Activated CD4-positive, alpha-beta T cell treated with anti-CD3 and anti-CD28 coated beads, Interleukin-2, amount 50 U/mL, for 24 hours (primary cell): ENCODE data around the gene MAST4.

Experiments
- DNase-seq, 2 donors: peaks; one replicate each; pipeline ENCODE4 v3.0.0-alpha.2; 2020; ENCODE audit warnings: low read depth in 1 of 2, low spot score in 1 of 2

MAST4 gene

GRCh38 chr5:66896171-66896570 lies 300.0 kb downstream of the MAST4 start:
- no peak for DNase-seq

DNA sequence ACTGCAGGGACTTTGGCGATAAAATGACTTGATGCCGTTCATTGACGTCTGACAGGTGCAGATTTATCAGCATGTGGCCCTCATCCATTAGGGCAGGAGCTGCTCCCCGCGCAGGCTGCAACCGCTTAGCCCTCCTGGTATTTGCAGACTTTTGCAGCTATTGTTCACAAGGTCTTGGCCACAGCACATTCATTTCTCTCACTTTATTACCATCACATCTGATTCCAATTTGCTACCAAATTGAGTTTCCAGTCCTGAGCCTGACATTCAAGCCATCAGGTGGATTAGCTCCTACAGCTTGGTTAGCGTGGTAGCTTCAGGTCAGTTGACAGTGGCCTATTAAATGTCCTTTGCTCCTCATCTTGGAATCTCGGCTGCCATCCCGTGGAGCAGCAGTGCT lies 301.2 kb downstream of the MAST4 start:
- DNase-seq: no peak

DNA sequence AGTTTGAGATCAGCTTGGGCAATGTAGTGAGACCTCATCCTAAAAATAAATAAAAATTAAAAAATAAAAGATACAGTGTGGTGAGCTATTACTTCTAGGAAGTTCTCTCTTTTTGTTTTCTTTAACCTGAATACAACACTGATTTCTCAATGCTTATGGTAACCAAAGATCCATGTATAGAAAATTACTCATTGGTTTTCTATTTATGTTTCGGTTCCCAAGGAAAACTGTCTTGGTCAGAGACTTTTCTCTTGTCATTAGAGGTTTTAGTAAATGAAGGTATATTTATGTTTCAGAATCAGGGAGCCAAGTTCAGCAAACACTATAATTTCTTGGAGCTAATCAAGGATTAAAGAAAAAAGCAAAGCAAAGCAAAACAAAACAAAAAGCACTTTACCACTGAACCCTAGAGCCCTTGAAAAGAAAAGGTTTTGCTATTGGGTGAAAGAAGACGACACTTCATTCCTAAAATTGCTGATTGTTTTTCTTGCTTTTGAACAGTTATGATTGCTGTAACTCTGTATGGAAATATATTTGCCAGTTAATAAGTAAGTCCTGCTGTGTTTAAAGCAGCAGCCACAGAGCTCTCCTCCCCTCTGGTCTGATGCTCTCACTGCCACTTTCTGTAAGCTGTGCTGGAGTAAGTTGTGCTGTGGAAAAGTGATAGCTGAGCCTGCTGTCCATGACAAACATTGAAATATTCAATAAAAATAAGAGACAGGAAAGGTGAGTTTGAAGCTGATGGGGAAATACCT lies 302.2 kb downstream of the MAST4 start:
- DNase-seq: no peak

- no peak for DNase-seq
Measured at GRCh38 chr5:66903218-66903617, 307.0 kb downstream of the MAST4 start.

DNA sequence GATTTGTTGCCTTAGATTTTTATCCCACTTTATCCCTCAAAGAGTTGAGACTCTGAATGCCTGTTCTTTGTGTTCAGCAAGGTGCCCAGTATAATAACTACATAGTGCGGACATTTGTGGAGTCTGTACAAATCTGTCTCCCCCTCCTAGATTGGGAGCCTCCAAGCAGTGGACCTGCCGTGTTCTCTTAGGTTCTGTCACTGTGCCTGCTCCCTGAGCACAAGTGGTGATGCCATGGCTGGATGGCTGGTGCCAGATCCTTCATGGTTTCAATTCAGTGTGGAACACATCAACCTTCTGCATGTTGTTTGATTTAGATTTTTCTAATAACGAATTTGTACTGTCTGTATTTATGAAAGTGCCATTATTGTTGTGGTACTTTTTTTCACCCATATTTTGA lies 307.5 kb downstream of the MAST4 start:
- no peak for DNase-seq

DNA sequence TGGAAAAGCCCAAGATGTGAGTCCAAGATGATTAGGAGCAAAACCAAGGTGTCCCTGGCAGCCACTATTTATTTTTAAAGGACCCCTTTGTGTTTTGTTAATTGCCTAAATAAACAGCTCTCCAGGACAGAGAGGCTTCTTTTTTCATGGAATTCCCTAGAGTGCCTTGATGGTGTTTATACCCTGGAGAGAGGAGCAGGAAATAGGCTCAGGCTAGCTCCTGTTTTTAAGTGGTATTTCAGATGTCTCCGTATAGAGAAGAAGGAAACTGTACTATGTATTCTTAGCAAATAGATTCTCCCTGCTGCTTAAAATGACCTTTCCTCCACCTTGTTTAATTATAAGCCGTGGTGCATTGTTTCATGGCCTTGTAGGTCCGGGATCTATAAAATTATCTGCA lies 308.0 kb downstream of the MAST4 start:
- no peak for DNase-seq

- DNase-seq: no peak
Measured at GRCh38 chr5:66906021-66906420, 309.8 kb downstream of the MAST4 start.

DNA sequence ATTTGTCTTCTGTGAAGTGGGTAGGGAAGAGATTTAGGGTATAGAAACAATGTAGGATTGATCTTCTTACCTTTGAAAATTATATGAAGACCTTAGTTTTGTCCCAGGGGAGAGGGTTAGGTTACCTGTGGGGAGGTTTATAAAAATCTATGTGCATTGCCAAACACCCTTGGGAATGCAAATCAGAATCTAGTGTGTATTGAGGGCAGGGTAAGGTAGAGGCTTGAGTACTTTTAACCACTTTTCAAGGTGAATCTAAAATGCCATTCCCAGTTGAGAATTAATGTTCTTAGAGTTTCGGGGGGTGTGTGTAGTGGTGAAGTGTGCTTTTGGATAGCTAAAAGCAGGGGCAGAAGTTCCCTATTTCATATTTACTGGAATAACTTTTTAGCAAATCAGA lies 312.0 kb downstream of the MAST4 start:
- DNase-seq: no peak

DNA sequence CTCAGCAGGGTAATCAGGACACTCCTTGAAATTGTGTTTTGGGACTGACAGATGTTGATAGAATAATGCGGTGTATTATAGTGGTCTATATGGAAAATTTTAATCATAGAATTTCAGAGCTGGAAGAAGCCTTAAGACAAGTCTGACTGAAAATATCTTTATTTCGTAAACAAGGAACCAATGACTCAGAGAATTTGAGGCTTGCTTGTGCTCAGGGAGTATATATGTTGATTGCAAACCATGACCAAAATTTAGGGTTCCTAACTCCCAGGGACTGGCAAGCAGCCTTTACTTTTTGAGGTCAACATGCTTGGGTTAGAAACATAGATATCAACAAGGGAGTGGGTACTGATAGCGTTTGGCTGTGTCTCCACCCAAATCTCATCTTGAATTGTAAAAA lies 313.2 kb downstream of the MAST4 start:
- no peak for DNase-seq

GRCh38 chr5:66912787-66913186 lies 316.6 kb downstream of the MAST4 start:
- no peak for DNase-seq

- no peak for DNase-seq
Measured at GRCh38 chr5:66915531-66915930, 319.3 kb downstream of the MAST4 start.

DNA sequence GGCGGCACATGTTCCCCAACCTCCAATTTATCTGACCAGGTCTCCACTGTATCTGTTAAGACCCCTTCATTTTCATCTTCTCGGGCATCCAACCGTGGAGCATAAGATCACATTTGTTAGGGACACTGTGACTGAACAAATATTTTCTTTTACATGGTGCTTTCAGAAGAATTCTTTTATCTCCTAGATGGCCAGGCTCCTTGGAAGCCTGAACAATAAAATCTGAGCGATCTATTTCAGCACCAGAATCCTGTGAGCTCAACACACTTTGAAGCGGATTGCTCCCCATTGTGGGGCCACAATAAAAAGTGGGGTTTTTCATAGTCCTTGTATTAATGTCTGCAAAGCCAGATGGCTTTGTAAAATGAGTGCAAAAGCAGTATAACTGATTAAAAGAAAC lies 326.7 kb downstream of the MAST4 start:
- no peak for DNase-seq

DNA sequence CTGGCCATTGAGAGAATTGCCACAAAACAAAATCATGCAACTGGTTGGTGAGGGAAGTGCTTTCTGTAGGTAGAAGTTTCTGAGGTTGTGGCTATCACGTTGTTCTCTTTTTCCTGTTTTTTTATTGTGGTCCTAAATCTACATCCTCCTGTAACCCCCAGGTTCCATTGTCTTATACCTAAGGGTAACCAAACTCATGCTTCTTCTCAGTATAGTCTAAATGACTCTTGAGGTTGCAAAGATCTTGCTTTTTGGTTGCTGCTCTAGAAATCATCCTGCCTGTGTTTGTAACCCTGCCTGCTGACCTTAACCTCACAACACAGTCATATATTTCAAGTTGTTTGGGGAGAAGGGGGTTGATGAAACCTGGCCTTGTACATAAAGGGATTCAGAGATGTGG lies 327.3 kb downstream of the MAST4 start:
- no peak for DNase-seq

GRCh38 chr5:66923922-66924321 lies 327.7 kb downstream of the MAST4 start:
- no peak for DNase-seq

DNA sequence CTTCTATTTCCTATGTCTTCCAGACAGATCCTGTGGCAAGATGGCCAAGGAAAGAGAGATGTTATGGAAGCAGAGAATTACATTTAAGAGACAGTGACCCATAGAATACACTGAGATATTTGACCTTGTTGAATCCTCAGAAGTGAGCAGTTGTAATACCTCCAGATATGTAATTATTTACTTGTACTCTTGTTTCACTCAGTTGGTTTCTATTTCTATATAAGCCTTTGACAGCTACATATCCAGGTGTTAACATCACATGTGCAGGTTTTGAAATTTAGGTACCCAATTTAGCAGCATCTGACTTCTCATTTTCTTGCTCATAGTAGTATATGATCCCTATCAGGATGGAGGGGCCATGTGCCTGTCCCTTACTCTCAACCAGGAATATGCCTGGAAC lies 330.9 kb downstream of the MAST4 start:
- no peak for DNase-seq

GRCh38 chr5:66929281-66929680 lies 333.1 kb downstream of the MAST4 start:
- DNase-seq: no peak

DNA sequence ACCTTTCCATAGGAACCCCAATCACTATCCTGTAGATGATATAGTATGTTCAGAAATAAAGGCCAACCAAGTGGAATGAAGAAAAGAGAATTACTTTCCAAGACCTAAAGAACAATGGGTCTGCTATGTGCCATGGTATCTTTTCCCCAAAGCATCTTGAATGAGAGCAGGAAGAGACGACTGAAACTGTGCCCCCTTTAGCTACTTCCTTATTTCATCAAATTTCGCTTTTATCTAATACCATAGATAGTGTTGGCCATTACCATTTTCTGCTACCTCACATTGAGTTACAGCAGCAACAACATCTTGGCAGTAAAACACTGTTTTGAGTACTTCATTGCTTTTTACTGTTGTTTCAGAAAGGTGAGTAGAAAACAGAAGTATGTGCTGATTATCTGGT lies 333.8 kb downstream of the MAST4 start:
- no peak for DNase-seq

GRCh38 chr5:66931651-66932050 lies 335.5 kb downstream of the MAST4 start:
- DNase-seq: no peak

- DNase-seq: no peak
Measured at GRCh38 chr5:66932457-66932856, 336.3 kb downstream of the MAST4 start.

- DNase-seq: no peak
Measured at GRCh38 chr5:66933066-66933465, 336.9 kb downstream of the MAST4 start.

- DNase-seq: no peak
Measured at GRCh38 chr5:66939094-66939493, 342.9 kb downstream of the MAST4 start.

- no peak for DNase-seq
Measured at GRCh38 chr5:66945389-66946349, 349.5 kb downstream of the MAST4 start.
